Stimulated activated CD8-positive, alpha-beta memory T cell treated with anti-CD3 and anti-CD28 coated beads, Interleukin-7, amount 100 ng/mL, for 4 hours (primary cell): ENCODE data around the gene INPP5A.
"Not testable (repeated sequence)": the region's sequence is repeated elsewhere in the genome, so short reads cannot be mapped to it uniquely, and the experiment has no call there.

ENCODE experiments used
- DNase-seq, 2 donors: peaks; one replicate each; pipeline ENCODE4 v3.0.0-alpha.2; 2020; ENCODE audit warnings: low read depth in 2 of 2

The INPP5A gene

DNA sequence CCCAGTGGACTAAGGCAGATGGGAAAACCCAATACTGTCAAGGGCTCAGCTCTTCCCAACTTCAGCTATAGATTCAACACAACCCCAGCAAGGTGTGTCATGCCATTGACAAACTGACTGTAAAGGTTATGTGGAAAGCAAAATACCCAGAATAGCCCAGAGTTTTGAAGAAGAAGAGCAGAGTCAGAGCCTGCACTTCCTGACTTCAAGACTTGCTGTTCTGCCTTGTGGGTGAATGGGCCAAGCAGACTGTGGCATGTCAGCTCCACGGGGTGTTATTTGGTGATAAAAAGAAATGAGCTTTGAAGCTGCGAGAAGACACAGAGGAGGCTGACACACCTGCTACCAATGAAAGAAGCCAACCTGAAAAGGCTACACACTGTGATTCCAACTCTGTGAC, 158.6 kb downstream of the INPP5A start:
- no peak for DNase-seq

DNA sequence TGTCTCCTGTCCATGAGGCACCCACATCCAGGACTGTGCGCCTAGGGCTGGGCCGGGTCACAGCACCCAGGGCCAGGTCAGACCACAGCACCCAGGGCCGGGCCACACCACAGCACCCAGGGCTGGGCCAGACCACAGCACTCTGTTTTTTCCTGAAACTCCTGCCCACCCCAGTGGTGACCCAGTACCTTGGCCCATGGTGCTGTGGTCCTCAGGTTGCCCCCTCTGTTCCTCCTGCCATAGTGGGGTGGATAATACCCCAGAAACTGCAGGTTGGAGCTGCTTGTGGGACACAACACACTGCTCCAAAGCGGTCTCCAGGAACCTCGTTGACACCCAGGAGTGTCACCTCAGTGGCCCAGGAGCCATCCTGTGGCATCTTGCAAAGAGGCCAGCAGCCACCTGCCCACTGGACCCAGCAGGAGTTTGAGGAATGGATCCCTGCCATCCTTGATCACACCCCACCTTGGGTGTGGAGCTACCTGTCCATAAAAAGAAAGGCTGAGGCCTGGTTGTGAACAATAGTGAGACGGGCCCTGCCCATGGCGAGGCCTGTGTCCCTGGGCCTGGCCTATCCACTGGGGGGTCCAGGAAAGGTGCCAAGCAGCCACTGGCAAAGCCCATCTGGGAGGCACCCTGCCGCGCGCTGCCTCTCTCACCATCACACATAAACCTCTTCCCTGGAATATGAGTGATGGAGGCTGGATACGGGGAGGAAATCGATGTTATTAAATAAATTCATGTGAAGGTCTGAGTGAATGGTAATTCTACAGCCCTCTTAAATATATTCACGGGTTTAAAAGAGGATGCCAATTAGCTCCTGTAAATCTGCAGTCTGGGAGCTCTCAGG, 159.4 kb downstream of the INPP5A start:
- no peak for DNase-seq

- DNase-seq, result no peak
Observed at GRCh38 chr10:132697578-132698200, 160.1 kb downstream of the INPP5A start.

- DNase-seq, result no peak
Observed at GRCh38 chr10:132698211-132698751, 160.7 kb downstream of the INPP5A start.

DNA sequence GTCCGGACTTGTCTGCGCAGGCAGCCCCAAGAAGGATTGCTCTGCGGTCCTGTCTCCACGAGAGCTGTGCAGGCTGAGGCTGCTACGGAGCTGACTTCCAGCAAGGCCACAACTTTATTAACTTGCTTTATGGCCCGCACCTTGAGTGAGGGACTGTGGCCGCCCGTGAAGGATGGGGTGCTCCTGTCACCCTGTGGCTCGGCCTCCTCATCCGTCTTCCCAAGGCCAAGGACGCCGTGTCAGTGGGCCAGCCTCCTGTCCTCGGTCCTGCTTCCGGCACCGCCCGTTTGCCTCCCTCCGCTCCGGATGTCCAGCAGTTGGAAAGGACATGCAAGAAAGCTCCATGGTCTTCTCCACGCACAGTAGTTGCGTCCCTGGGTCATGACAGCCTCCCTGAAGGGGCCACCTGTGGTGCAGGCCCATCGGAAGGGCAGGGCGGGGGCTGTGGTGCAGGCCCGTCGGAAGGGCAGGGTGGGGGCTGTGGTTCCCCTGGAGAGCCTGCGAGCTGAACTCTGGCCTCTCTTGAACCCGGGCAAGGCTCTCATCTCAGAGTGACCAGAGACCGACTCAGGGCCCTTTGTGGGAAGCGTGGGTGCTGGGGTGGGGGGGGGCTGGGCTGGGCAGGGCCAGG, 161.3 kb downstream of the INPP5A start:
- DNase-seq, result no peak

GRCh38 chr10:132699411-132700155, 162.0 kb downstream of the INPP5A start:
- DNase-seq, result no peak

DNA sequence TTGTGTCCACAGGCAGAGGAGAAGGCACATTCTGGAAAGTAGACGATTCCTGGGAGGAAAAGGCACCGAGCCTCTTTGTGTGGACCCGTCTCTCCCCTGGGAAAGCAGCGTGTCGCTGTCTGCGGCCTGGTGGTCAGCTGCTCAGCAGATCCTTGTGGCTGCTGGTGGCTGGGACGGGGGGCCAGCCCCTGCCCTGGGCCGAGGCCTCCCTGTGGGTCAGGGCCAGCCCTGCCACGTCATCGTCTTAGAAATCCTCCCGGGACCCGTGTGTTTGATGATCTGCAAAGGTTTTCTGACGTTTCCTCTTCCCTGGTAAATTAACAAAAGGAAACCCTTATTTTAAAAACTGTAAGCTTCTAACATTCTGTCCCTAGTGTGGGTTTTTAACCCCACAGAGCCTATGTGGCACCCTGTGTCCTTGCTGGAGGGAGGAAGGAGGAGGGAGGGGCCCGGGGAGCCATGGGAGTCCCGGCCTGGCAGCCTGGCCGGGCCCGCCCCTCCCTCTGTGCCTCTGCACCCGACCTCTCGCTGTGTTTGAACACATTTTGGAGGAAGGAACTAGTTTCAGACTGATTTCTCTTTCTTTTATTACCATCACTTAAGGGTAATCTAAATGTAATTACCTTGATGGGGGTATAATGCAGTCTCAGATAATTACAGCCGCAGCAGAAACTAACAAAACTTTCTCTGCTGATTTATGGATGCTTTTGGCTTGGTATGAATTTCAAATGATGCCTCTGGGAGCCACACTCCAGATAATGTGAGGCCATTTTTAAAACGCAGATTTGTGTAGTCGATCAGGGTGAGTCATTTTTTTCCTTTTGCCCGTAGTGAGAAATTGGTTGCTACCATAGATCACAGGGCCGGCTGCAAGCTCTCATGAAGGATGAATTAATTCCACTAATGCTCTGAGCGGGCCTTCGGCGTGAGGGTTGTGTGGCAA, 162.8 kb downstream of the INPP5A start:
- DNase-seq, result no peak

DNA sequence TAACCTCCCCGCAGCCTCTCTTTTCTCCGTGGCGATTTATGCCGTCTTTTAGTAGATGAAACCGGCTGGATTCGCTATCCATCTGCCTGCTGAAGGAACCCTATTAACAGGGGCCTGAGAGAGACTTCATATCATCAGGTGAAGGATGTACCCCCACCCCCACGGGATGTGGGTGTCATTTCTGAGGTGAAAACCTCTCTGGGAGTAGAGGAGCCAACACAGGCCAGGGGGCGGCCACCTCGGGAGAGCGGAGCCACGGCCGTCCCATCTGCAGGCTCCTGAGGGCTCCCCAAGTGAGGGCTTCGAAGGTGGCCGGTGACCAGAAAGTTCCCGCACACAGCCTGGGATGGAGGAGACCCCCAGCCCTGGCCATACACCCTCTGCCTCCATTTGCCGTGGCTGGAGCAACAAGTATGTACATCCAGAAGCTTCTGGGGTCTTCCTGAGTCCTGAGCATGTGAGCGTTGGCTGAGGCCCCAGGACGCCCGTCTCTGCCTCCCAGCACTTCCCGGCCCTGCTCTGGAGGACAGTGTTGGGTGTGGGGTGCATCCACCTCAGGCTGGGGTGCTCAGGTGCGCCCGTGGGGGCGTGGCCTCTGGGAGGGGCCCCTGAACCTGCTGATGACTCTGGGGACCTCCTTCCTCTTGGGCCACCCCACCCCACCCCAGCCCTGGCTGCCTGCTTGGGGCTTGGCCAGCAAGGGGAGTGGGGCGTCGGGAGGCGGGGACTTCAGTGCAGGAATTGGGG, 163.7 kb downstream of the INPP5A start:
- no peak for DNase-seq

- DNase-seq, result no peak
Observed at GRCh38 chr10:132701846-132702190, 164.2 kb downstream of the INPP5A start.

DNA sequence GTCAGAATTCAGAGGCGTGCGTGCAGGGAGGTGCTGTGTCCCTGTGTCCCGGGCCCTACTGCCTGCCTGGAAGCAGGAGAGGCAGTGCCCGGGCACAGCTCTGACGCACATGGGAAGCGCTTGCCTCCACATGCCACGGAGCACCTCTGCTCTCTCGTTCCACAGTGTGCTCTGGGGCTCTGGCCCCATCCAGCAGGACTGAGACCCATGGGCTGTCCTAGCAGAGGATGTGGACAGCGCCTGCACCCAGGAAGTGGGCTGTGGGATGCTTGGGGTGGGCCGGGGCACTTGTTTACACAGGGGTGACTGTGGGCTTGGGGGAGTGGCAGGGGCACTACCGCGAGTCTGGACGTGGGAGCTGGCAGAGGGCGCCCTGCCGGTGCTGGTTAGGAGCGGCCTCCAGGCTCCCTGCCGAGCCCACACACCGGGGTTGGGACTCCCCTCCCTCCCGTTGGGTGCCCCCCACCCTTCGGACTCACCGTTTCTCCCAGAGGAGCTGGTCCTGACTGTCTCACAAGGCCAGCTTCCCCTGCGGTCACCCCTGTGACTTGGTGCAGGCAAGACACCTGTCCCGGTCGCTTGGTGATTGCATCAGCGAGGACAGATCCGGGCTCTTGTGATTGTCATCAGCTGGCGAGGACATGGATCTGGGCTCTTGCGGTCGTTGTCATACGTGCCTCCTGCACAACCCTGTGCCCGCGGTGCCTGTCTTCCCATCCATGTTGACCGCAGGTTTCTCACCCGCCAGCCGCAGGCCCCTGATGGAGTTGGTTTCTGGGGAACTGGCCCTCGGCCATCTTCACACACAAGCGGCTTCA, 165.2 kb downstream of the INPP5A start:
- DNase-seq, result no peak

DNA sequence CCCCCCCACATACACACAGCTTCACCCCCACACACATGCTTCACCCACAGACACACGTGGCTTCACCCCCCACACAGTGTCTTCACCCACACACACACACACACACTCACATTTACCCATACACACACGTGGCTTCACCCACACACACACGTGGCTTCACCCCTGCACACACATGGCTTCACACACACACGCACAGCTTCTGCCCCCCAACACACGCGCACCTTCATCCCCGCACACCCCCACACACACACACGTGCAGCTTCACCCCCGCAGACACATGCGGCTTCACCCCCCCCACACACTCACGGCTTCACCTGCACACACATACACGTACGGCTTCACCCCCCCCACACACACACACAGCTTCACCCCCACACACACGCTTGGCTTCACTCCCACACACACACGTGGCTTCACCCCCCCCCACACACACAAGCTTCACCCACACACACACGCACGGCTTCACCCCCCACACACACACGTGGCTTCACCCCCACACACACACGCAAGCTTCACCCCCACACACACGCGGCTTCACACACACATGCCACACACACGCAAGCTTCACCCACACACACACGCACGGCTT, 165.9 kb downstream of the INPP5A start:
- DNase-seq, result no peak

GRCh38 chr10:132704008-132704814, 166.6 kb downstream of the INPP5A start:
- no peak for DNase-seq

DNA sequence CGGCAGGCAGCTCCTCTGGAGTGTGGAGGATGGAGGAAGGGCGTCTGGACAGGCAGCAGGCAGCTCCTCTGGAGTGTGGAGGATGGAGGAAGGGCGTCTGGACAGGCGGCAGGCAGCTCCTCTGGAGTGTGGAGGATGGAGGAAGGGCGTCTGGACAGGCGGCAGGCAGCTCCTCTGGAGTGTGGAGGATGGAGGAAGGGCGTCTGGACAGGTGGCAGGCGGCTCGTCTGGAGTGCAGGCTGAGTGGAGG, 167.2 kb downstream of the INPP5A start:
- not testable (repeated sequence) for DNase-seq

- DNase-seq, result no peak
Observed at GRCh38 chr10:132705173-132705572, 167.6 kb downstream of the INPP5A start.

DNA sequence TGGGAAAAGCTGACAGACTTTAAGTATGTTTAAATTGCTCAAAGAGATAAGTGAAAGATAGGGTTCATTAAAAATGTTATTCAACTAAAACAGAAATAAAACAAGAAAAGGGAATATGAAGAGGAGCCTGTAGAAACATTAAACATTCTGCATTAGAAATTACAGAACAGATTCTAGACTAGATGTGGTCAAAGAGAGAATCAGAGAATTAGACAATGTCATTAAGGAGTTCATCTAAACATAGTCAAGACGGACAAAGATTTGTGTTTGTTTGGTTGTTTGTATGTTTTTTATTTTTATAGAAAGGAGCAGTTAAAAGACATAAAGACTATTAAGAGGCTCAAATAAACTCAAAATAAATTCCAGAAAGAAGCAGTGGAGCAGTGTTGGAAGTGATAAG, 168.4 kb downstream of the INPP5A start:
- no peak for DNase-seq

- no peak for DNase-seq
Observed at GRCh38 chr10:132706701-132707100, 169.1 kb downstream of the INPP5A start.

GRCh38 chr10:132707121-132707775, 169.7 kb downstream of the INPP5A start:
- no peak for DNase-seq

GRCh38 chr10:132707776-132708171, 170.2 kb downstream of the INPP5A start:
- DNase-seq, result no peak
